NT2/D1 (cell line): Measurements from ENCODE around the gene ZNF438.
"Not testable (repeated sequence)": the region's sequence is repeated elsewhere in the genome, so short reads cannot be mapped to it uniquely, and the experiment has no call there.

Experiments
- SUZ12 ChIP-seq: IDR thresholded peaks from 2 replicates; pipeline ENCODE4 v1.6.1; 2011; ENCODE audit not compliant: insufficient read length, insufficient read depth; ENCODE audit errors: extremely low read depth
- YY1 ChIP-seq: IDR thresholded peaks from 2 replicates; pipeline ENCODE4 v1.6.1; 2011; ENCODE audit not compliant: insufficient read length, insufficient read depth
- ZNF274 ChIP-seq: IDR thresholded peaks from 2 replicates; pipeline ENCODE4 v1.6.1; 2011; ENCODE audit warnings: mild to moderate bottlenecking, low read depth, low read length

- TF ChIP-seq SUZ12, YY1, ZNF274: not testable (repeated sequence)
These were observed 236.6 kb downstream of the ZNF438 start for GRCh38 chr10:30795024-30795423.
